ENCODE data around the gene BOC.

The BOC gene

DNA sequence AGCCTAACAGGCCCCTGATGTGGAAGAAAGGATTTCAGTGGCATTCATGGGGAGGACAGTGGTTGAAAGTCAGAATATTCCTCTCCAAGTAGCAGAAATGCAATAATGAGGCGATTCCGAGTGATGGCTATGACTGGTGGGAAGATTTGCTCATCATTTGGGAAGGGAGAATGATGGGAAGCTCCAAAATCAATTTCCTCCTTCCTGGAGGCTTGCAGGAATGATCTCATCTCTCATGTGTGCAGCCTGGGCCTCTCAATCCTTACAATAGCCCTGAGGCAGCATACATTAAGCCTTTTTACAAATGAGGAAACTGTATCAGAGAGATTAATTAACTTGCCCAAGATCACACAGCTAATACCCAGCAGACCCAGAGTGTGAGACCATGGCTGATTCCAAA, 58.7 kb downstream of the BOC start:
- Histone ChIP-seq H3K27ac (replicated peaks) (no peak overlapping the region), H3K27me3 (ENCODE audit: insufficient read depth, poor library complexity, severe bottlenecking) (no peaks in the 10 kb centered on the region), H3K4me3 (replicated peaks; ENCODE audit: insufficient read depth, low read length) (no peak overlapping the region)
- DNase-seq (ENCODE audit: low read depth in 1 of 2, low spot score in 1 of 2): no peak
- TF ChIP-seq GABPA (IDR thresholded peaks at IDR 0.05; ENCODE audit: low read depth) (no peak), REST (IDR thresholded peaks at IDR 0.05; ENCODE audit: insufficient replicate concordance, low read depth) (no peak), SPI1 (IDR thresholded peaks at IDR 0.05; ENCODE audit: borderline replicate concordance, low read depth) (no peak), POLR2AphosphoS5 (IDR thresholded peaks at IDR 0.05; ENCODE audit: low read depth) (no peak)
- TF ChIP-seq, protein P1, sequence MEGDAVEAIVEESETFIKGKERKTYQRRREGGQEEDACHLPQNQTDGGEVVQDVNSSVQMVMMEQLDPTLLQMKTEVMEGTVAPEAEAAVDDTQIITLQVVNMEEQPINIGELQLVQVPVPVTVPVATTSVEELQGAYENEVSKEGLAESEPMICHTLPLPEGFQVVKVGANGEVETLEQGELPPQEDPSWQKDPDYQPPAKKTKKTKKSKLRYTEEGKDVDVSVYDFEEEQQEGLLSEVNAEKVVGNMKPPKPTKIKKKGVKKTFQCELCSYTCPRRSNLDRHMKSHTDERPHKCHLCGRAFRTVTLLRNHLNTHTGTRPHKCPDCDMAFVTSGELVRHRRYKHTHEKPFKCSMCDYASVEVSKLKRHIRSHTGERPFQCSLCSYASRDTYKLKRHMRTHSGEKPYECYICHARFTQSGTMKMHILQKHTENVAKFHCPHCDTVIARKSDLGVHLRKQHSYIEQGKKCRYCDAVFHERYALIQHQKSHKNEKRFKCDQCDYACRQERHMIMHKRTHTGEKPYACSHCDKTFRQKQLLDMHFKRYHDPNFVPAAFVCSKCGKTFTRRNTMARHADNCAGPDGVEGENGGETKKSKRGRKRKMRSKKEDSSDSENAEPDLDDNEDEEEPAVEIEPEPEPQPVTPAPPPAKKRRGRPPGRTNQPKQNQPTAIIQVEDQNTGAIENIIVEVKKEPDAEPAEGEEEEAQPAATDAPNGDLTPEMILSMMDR (IDR thresholded peaks at IDR 0.05; ENCODE audit: insufficient read depth, low read length): no peak

DNA sequence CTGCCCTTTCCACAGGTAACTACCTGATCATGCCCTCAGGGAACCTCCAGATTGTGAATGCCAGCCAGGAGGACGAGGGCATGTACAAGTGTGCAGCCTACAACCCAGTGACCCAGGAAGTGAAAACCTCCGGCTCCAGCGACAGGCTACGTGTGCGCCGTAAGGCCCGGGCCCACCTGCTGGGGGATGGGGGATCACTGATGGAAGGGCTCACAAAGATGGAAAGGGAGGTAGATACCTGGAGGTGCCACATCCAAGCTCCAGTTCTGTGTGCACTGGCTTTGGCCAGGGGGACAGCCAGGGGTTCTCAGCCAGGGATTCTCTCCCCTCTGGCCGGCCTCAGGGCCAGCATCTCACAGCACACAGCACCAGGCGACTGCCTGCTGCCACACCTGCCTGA, 59.4 kb downstream of the BOC start:
- no peak for DNase-seq (ENCODE audit: low read depth in 1 of 2, low spot score in 1 of 2)
- TF ChIP-seq REST (IDR thresholded peaks at IDR 0.05; ENCODE audit: insufficient replicate concordance, low read depth) (no peak), SPI1 (IDR thresholded peaks at IDR 0.05; ENCODE audit: borderline replicate concordance, low read depth) (no peak), GABPA (IDR thresholded peaks at IDR 0.05; ENCODE audit: low read depth) (no peak), POLR2AphosphoS5 (IDR thresholded peaks at IDR 0.05; ENCODE audit: low read depth) (no peak)
- TF ChIP-seq, protein P1 (IDR thresholded peaks at IDR 0.05; ENCODE audit: insufficient read depth, low read length): no peak
- Histone ChIP-seq H3K27me3 (ENCODE audit: insufficient read depth, poor library complexity, severe bottlenecking) (no peaks in the 10 kb centered on the region), H3K27ac (replicated peaks) (no peak overlapping the region), H3K4me3 (replicated peaks; ENCODE audit: insufficient read depth, low read length) (no peak overlapping the region)

- DNase-seq (ENCODE audit: low read depth in 1 of 2, low spot score in 1 of 2): no peak
- no peak overlapping the region for H3K27ac ChIP-seq (replicated peaks)
- H3K4me3 ChIP-seq (replicated peaks; ENCODE audit: insufficient read depth, low read length): no peak overlapping the region
- TF ChIP-seq GABPA (IDR thresholded peaks at IDR 0.05; ENCODE audit: low read depth): no peak
- TF ChIP-seq, protein P1 (IDR thresholded peaks at IDR 0.05; ENCODE audit: insufficient read depth, low read length): no peak
- TF ChIP-seq REST (IDR thresholded peaks at IDR 0.05; ENCODE audit: insufficient replicate concordance, low read depth): no peak
- no peak for TF ChIP-seq SPI1 (IDR thresholded peaks at IDR 0.05; ENCODE audit: borderline replicate concordance, low read depth)
- no peak for TF ChIP-seq POLR2AphosphoS5 (IDR thresholded peaks at IDR 0.05; ENCODE audit: low read depth)
- H3K27me3 ChIP-seq (ENCODE audit: insufficient read depth, poor library complexity, severe bottlenecking): no peaks in the 10 kb centered on the region
These were observed 59.8 kb downstream of the BOC start for GRCh38 chr3:113271189-113271588.

Data from HL-60 (cell line).